Activated CD8-positive, alpha-beta memory T cell treated with anti-CD3 and anti-CD28 coated beads, Interleukin-2, amount 50 U/mL, for 24 hours (primary cell): Measurements from ENCODE around the gene CALCOCO1.

ENCODE experiments used
- DNase-seq: peaks from one replicate; pipeline ENCODE4 v3.0.0-alpha.2; 2020; ENCODE audit errors: extremely low read depth

Gene CALCOCO1

DNA sequence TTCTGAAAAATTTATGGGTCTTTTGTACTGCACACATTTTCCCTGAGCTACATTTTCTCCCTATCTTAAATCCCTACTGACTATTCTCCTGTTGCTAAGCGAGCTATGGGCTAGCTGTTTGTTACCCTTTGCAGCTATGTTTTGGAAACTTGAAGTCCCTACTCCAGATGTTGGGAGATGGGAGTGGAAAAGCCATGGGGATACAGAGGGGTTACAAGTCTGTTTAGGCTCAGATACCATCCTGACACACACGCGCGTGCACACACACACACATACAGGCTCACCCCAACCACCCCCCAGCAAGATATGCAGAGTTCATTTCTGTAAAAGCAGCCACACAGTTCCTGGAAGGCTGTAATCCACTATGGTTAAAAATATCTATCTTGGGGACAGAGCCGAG lies 67.2 kb downstream of the CALCOCO1 start:
- DNase-seq: no peak

GRCh38 chr12:53659571-53659981 lies 67.7 kb downstream of the CALCOCO1 start:
- DNase-seq: no peak

GRCh38 chr12:53659011-53659551 lies 68.2 kb downstream of the CALCOCO1 start:
- DNase-seq: no peak
